HG03571 (cell line): Measurements from ENCODE around the gene RPS2.

ENCODE experiments used
- ATAC-seq: cut with Tn5 transposase; IDR thresholded peaks from one replicate; pipeline ENCODE4 v1.9.1; 2021; ENCODE audit not compliant: unreplicated experiment

RPS2 gene

DNA sequence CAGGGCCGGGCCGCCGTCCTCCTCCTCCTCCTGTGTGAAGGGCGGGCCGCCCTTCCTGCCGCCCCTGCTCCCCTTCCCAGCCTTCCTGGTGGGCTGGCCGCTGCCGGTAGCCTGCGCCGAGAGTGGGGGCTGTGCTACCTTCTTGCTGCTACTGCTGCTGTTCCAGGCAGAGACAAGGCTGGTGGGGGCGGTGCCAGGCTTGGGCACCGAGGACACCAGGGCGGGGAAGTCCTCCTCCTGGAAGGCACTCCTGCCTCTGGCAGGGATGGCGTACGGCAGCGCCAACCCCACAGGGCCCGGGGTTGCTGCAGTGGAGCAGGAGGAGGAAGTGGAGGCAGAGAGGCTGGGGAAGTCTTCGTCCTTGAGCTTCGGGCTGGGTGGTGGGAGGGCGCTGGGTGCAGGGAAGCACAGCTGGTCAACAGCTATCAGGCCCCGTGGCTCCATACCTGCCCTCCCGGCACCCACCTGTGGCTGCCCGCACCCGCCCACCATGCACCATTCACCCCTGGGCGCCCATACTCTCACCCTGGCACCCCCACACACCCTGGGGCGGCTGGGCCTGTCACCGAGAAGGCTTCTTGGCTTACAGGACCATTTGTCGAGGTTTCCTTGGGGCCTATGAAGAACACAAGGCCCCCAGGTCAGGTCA lies 35.4 kb upstream of the RPS2 start:
- no peak for ATAC-seq

DNA sequence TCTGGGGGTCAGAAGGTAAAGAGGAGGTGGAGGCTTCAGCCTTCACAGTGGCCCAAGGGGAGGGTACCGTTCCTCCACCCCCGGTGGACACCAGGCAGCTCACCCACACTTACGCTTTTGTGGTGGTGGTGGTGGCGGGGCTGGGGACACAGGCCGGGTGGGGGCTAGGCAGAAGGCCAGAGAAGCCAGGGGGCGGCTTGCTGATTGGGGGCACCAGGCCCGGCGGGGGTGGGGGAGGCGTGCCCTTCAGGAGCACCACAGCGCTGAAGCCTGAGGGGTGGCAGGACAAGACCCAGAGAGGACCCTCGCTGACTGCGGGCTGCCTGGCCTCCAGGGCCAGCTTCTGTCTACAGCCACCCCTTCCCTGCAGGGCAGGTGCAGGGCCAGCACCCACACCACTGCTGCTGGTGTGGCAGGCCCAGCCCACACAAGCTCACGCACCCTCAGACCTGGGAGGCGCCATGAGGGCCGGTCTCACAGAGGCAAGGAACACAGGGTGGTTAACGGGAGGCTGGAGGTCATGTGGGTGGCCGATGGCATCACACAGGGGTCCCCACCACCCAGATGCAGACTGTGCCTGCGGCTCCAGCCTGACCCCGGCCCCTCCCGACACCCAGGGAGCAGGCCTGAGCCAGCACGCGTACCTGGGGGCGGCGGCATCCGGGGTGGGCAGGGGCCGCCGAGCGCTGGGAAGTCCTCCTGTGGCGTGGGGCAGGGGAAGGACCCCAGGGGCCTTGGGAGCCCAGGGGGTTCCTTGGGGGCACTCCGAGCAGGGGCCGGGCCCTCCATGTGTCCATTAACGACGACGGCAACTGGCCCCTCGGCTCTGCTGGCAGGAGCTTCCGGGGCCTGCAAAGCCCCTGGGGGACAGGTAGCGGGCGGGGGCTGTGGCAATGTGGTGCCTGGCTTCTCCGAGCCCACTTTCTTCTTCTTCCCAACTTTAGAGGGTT lies 34.5 kb upstream of the RPS2 start:
- ATAC-seq = no peak

DNA sequence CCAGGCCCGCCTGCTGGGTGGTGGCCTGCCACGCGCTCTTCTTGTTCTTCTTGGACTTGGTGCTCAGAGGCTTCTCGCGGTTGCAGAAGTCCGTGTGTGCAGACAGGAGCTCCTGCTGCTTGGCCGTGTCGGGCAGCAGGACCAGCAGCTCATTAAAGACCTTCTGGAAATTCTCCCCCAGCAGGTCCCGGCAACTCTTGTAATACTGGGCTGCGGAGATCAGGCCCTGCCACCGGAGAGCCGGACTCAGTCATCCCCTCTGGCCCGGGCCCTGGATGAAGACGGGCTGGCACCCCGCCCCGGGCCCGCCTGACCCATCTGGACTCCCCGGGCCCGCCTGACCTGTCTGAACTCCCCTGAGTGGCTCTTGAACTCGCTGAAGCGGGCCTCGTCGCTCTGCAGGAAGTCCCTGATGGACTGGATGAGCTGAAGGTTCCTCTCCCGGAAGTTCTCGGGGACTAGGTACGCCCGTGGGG lies 33.8 kb upstream of the RPS2 start:
- ATAC-seq = no peak

DNA sequence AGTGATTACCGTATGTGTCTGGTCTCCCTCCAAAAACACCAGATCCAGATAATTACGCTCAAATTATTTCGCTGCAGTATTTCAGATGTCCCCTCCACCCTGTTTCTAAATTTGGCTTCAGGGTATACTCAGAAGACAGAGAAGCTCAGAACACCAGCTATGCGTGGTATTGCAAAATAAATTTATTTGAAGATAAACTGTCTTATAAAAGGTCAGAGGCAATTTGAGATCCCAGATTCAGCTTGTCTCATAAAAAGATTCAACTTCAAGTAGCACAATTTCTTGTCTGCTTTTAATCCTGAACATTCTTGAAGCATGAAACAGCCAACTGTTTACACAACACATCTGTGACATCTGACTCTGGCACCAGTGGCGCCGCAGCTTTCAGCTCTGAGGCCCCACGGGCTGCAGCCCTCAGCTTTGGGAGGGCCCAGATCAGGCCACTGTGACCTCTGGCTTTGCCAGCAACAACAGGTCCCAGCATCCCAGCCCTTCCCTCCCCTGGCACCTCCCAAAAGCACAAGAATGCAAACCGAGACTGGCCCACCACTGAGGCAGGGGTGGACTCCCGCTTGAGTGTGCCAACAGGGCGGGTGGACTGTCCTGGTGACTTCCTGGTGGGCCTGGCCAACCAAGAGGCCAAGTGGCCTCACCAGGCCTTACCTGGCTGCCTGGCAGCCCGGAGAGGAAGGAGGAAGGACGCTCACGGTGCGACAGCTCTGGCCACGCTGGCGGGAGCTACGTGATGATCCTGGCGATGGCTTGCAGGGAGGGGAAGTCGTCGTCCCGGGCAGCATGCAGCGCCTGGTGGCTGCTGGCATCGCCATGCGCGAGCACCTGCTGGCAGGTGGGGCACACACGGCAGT lies 33.1 kb upstream of the RPS2 start:
- no peak for ATAC-seq

DNA sequence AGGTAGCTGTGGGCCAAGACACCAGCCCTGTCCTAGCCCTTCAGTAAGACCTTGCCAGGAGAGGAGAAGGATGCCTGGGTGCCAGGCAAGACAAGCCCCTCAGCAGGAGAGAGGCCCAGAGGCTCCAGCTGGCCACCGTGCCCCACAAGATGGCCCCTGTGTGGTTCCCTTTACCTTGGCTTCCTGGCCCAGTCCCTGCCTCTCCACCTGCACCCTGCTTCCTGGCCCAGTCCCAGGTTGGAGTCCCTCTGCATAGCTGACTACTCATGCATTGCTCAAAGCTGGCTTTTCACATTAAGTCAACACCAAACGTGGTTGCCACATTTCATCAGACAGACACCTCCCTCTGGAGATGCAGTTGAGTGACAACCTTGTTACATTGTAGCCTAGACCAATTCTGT lies 29.1 kb upstream of the RPS2 start:
- no peak for ATAC-seq

DNA sequence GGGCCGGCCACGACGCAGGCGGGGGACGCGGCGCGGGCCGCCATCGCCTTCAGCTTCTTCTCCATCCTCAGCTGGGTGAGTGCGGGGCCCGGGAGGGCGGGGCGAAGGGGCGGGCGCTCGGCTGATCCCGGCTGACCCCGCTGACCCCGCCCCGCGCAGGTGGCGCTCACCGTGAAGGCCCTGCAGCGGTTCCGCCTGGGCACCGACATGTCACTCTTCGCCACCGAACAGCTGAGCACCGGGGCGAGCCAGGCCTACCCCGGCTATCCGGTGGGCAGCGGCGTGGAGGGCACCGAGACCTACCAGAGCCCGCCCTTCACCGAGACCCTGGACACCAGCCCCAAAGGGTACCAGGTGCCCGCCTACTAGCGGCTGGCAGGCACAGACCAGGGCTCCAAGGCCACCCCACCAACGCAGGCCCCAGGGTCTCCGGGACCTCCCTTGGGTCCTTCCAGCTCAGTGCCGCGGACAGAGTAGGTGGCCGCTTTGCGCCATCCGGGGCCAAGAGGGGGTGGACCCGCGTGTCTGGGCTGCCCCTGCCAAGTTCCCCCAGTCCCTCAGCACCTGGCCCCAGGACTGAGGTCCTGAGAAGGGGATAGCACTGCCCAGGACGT lies 28.2 kb upstream of the RPS2 start:
- ATAC-seq = no peak

DNA sequence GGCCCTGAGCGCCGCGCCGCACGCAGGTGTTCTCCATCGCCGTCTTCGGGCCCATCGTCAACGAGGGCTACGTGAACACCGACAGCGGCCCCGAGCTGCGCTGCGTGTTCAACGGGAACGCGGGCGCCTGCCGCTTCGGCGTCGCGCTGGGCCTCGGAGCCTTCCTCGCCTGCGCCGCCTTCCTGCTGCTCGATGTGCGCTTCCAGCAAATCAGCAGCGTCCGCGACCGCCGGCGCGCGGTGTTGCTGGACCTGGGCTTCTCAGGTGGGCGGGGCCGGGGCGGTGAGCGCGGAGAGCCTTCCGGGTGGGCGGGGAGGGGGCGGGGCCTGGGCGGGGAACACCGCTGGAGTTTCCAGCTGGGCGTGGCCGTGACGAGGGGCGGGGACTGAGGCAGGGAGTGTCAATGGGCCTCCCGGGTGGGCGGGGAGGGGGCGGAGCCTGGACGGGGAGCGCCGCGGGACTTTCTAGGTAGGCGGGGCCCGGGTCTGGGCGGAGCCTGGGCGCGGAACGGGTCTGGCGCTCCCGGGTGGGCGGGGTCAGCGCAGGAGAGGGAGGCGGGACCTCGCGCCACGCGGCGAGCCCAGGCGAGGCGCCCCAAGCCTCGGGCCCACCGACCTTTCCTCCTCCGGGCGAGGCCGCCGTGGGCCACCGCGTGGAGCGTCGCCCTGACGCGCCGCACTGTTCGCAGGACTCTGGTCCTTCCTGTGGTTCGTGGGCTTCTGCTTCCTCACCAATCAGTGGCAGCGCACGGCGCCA lies 27.5 kb upstream of the RPS2 start:
- peak; percentile 38 for ATAC-seq

DNA sequence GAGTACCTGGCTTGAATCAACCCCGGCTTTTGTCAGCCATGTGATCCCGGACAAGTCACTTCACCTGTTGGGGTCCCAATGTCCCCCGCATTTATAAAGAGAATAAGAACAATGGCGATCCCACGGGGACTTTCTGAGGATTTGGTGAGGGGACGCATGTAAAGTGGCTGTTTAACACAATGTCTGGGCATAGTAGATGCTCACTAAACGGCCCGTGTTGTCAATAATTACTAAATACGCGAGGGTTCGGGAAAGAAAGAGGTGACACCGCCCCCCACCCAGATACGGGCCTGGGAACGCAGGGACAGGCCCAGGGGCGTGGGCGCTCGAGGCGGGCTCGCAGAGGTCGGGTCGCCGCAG lies 26.9 kb upstream of the RPS2 start:
- ATAC-seq = no peak

DNA sequence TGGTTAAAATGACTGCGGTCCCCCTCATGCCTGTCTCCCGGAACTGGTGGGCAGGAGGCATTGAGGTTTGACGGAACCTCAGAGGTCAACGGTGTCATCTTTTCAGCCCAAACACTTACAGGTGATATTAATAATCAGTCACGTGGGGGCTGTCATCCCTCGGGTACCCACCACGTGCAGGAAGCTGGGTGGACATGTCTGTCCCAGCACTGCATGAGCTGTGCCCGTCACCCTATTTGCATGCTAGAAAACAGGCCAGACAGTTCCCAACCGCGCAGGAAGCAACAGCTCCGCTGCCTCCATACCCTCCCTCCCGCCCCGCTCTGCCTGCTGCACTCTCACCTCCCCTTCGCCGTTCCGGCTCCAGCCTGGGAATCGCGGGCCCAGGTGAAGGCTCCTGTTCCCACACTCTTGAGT lies 26.5 kb upstream of the RPS2 start:
- ATAC-seq = peak; percentile 36

DNA sequence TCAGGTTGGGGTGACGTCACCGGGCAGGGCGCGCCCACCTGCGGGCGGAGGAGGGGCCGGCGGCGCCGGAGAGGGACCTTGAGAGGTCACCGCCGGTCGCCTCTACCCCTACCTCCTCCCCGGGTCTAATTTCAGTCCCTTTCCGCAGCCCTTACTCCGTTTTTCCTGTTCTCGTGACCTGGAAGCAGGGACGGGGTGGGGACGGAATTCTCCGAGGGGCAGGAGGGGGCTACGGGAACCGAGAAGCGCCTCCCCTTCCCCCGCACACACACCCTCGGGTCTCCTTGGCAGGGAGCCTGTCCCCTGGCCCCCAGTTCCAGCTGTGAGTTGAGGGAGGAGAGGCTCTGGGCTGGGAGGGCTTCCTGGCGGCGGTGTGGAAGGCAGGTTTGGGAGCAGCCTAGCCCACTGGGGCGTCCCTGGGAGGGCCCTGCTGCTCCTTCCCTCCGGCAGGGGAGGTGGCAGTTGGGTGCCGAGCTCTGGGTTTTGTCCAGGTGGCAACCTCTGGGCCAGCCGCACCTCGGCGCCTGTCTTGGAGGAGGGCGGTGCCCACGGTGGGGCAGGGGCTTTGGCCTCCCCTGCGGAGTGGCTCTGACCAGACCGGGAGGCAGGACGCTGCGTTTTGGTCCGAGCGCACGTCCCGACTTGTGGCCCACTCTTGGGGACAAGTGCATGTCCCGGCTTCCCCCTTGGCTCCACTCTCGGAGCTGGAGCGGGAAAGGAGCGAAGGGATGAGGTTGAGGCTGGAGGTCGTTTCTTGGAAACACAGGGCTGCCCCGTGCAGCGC lies 25.9 kb upstream of the RPS2 start:
- ATAC-seq = no peak

DNA sequence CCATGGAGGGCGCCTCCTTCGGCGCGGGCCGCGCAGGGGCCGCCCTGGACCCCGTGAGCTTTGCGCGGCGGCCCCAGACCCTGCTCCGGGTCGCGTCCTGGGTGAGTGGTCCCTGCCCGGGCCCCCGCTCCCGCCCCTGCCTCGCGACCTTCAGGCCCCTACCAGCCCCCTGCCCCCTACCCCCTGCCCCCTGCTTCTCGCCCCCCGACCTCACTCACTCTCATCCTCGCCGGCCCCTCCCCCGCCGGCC lies 25.4 kb upstream of the RPS2 start:
- ATAC-seq = no peak

DNA sequence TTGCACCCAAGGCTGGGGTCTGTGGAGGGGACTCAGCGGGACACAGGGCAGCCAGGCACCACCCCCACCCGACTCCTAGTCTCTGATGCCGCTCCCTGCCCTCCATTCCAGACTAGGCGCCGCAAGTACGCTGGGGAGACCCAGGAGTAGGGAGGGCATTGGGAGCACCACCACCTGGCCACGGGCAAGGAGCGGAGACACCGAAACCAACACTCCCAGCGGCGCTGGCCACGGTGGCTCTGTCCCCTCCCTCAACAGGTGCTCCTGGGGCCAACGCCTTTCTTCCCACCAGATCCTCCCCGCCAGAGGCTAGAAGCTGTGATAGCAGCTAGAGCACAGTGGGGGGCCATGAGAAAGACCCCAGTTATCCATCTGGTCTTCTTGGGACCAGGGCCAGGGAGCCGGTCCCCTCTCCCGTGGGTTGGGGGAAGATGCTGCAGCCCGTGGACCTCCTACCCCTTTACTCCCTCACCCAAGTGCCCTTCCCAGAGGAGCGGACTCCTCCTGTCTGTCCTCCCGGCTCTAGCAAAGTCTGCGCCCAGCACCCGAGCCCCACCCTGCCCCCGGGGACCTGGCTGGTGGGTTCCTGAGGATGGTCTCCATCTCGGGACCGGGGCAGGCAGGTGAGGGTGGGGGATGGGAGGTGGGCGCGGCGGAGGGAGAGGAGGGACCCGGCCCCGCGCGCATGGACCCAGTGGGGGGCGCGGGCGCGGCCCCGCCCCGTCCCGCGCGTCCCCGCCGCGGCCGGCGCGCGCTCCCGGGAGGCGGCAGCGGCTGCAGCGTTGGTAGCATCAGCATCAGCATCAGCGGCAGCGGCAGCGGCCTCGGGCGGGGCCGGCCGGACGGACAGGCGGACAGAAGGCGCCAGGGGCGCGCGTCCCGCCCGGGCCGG lies 24.8 kb upstream of the RPS2 start, which contains the start of gene SYNGR3:
SYNGR3 (plus strand) TSS at position 762 of the 892 bp plus-strand sequence. CDS start 133 bp downstream, outside the sequence.
- ATAC-seq = no peak

DNA sequence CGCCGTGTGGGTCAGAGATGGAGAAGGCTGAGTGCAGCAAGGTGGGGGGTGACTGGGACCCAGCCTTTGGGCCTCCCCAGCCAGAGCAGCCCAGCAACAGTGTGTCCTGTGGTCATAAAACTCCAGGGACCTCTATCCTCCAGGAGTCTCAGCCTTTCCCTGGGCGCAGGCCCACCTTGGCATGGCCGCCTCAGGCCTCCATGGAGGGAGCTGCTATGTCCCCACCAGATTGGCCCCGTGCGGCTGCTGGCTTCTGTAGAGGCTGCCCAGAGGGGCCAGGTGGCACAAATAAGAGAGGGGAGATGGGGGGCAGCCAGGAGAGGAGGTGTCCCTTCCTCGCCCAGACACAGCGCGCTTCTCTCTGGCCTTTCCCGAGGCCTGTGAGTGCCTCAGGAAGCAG lies 22.6 kb upstream of the RPS2 start:
- no peak for ATAC-seq

DNA sequence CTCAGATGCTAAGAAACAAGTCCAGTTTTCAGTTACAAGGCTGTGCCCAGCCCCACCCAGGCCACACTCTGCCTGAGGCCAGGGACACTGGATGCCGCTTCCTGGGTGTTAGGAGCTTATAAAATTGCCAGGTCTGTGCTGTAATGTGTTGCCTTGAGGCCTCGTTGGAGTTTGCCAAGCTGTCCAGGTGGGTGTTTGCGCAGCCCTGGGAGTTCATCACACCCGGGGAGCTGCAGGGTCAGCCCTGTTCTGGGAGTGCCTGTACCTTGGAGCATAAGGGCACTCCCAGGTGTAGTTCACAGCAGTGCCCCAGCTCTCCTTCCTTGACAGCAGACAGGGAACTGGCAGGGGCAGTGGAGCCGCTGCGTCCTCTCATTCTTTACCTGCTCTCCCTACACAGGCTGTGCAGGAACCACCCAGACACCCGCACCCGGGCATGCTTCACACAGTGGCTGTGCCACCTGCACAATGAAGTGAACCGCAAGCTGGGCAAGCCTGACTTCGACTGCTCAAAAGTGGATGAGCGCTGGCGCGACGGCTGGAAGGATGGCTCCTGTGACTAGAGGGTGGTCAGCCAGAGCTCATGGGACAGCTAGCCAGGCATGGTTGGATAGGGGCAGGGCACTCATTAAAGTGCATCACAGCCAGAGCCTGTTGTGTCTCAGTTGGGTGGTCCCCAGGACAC lies 21.0 kb upstream of the RPS2 start:
- ATAC-seq = no peak

DNA sequence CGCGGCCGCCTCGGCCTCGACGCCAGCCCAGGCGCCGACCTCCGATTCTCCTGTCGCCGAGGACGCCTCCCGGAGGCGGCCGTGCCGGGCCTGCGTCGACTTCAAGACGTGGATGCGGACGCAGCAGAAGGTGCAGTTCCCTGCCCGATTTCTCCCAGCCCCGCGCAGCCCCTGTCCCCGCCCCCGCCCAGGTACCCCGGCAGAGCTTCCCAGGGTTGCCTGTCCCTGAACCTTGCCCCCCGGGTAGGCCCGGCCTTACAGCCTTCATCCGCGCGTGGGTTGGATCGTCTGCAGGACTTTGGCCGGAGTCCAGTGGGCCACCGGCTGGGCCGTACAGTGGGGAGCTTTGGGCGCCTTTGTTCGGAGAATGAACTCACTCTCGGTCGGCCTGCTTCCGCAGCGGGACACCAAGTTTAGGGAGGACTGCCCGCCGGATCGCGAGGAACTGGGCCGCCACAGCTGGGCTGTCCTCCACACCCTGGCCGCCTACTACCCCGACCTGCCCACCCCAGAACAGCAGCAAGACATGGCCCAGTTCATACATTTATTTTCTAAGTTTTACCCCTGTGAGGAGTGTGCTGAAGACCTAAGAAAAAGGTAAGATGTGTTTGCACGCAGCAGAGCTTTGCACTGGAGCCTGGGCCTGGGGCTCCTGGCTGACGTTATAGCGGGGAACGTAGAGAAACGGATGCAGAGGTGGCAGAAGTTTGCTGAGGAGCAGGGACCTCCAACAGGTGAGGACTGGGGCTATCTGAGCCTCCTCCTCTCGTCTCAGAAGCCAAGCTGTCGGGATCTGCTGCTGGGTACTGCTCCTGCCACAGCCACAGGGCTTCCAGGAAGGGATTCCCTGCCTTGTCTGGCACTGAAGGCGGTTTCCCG lies 20.0 kb upstream of the RPS2 start:
- ATAC-seq = peak; percentile 2

DNA sequence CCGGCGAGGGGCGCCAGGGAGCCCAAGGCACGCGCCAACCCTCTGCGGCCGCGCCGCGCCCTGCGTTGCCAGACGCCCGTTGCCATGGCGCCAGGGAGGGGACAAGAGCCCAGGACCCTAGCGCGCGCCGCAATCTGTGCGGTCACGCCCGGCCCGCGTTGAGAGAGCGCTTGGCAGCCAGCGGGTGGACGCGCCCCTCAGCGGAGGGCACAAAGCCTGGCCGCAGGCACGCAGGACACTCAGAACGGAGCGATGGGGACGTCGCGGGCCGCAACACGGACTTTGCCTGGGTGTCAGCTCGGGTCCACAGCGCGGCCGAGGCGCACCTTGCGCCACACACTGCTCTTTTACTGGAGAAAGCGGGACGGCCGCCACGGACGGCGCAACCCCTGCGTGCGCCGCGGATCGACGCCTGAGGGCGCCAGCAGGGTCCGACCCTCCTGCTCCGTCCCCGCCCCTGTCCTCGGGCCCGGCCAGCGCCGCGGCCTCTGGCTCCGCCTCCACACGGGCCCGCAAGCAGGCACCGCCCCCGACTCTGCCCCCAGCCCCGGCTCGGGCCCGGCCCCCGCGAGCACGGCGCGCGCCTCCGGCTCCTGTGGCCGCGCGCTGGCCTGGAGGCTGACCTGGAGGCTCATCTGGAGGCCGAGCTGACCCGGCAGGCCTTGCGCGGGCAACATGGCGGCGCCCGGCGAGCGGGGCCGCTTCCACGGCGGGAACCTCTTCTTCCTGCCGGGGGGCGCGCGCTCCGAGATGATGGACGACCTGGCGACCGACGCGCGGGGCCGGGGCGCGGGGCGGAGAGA lies 19.1 kb upstream of the RPS2 start, which contains the start of gene GFER:
GFER (plus strand) TSS at position 650 of the 803 bp plus-strand sequence; CDS start at position 676, 26 bp downstream.
- peak; percentile 70 for ATAC-seq
